Panc1 (cell line): ENCODE results near the gene TSPAN14.

Experiments used
- CTCF ChIP-seq: fragments of 450-650 bp; IDR thresholded peaks from 2 replicates; pipeline ENCODE4 v1.5.1; 2017; ENCODE audit warnings: mild to moderate bottlenecking
- POLR2AphosphoS5 ChIP-seq: IDR thresholded peaks from 2 replicates; pipeline ENCODE4 v1.6.1; 2012; ENCODE audit warnings: mild to moderate bottlenecking, low read depth, low read length, moderate library complexity
- REST ChIP-seq, 2 experiments: IDR thresholded peaks; 2 replicates each; pipeline ENCODE4 v1.6.1; 2011 to 2012; ENCODE audit warnings: low read depth in 2 of 2, control low read depth in 1 of 2, low read length in 1 of 2, mild to moderate bottlenecking in 1 of 2, moderate library complexity in 1 of 2; ENCODE audit not compliant: insufficient read depth in 1 of 2
- SIN3A ChIP-seq: IDR thresholded peaks from 2 replicates; pipeline ENCODE4 v1.6.1; 2012; ENCODE audit warnings: low read depth, mild to moderate bottlenecking, low read length, moderate library complexity, borderline replicate concordance; ENCODE audit not compliant: insufficient read depth

DNA sequence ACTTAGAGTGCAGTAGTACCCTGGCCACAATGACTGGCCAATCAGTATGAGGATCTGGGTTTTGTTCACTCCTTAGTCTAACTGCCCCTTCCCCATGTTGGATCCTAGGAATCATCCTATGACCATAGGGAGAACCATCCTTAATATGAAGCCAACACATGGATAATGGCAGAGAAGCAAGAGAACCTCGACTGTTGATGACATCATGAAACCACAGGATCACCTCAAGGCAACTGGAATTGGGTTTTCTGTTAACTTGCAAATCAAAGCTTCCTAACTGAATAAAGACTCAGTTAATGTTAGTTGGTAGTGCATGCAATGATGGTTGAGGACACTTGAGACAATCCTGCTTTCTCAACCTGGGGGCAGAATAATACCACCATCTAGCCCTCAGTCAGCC is 49.1 kb upstream of the TSPAN14 start:
- TF ChIP-seq CTCF (no peak), POLR2AphosphoS5 (no peak), SIN3A (no peak), REST (IDR thresholded peaks at IDR 0.05; ENCODE audit: insufficient read depth in 1 of 2, low read depth in 2 of 2, low read length in 1 of 2) (no peak)
